GM18520 (cell line): ENCODE measurements around the gene KRTAP10-11.
"Not testable (repeated sequence)": the region's sequence is repeated elsewhere in the genome, so short reads cannot be mapped to it uniquely, and the experiment has no call there.

Experiments
- ATAC-seq: cut with Tn5 transposase; IDR thresholded peaks from one replicate; pipeline ENCODE4 v1.9.1; 2021; ENCODE audit not compliant: unreplicated experiment

The KRTAP10-11 gene

GRCh38 chr21:44614961-44615391, 31.2 kb upstream of the KRTAP10-11 start:
- no peak for ATAC-seq

GRCh38 chr21:44615466-44615865, 30.7 kb upstream of the KRTAP10-11 start:
- ATAC-seq = no peak

- ATAC-seq = no peak
Measured at GRCh38 chr21:44615911-44616590, 30.2 kb upstream of the KRTAP10-11 start.

GRCh38 chr21:44616591-44616926, 29.7 kb upstream of the KRTAP10-11 start:
- ATAC-seq = no peak

GRCh38 chr21:44617071-44617501, 29.1 kb upstream of the KRTAP10-11 start:
- ATAC-seq = no peak

- ATAC-seq = no peak
Measured at GRCh38 chr21:44618504-44618903, 27.7 kb upstream of the KRTAP10-11 start.

GRCh38 chr21:44618909-44619308, 27.3 kb upstream of the KRTAP10-11 start:
- ATAC-seq = no peak

- ATAC-seq = no peak
Measured at GRCh38 chr21:44619886-44620285, 26.3 kb upstream of the KRTAP10-11 start.

GRCh38 chr21:44623575-44623974, 22.6 kb upstream of the KRTAP10-11 start:
- ATAC-seq = no peak

GRCh38 chr21:44625756-44626155, 20.5 kb upstream of the KRTAP10-11 start:
- ATAC-seq = no peak

- no peak for ATAC-seq
Measured at GRCh38 chr21:44626262-44626661, 20.0 kb upstream of the KRTAP10-11 start.

GRCh38 chr21:44626673-44627143, 19.5 kb upstream of the KRTAP10-11 start, which contains the start of gene KRTAP10-9:
KRTAP10-9 (plus strand) TSS chr21:44627093; CDS start chr21:44627172, 79 bp downstream.
- no peak for ATAC-seq

GRCh38 chr21:44627181-44627822, 18.9 kb upstream of the KRTAP10-11 start:
- ATAC-seq = not testable (repeated sequence)

GRCh38 chr21:44627831-44628233, 18.4 kb upstream of the KRTAP10-11 start:
- ATAC-seq = not testable (repeated sequence)

GRCh38 chr21:44628707-44629391, 17.4 kb upstream of the KRTAP10-11 start:
- ATAC-seq = no peak

GRCh38 chr21:44630440-44630839, 15.8 kb upstream of the KRTAP10-11 start:
- ATAC-seq = no peak

- ATAC-seq = no peak
Measured at GRCh38 chr21:44632067-44632466, 14.1 kb upstream of the KRTAP10-11 start.

- ATAC-seq = no peak
Measured at GRCh38 chr21:44636209-44637017, 9.8 kb upstream of the KRTAP10-11 start.

- no peak for ATAC-seq
Measured at GRCh38 chr21:44637018-44637850, 9.0 kb upstream of the KRTAP10-11 start, which contains the start of gene KRTAP10-10. KRTAP10-10 (plus strand) TSS chr21:44637356; CDS start chr21:44637418, 62 bp downstream.

GRCh38 chr21:44637851-44638348, 8.3 kb upstream of the KRTAP10-11 start:
- not testable (repeated sequence) for ATAC-seq
